Glomerular endothelial cell (primary cell): Measurements from ENCODE around the gene TRIP6. TPM values are rescaled to one million over a fixed set of nuclear protein-coding genes. Genes with fewer than 3 reads are reported as not detected.
"Not testable (repeated sequence)": the region's sequence is repeated elsewhere in the genome, so short reads cannot be mapped to it uniquely, and the experiment has no call there.

Experiments used
- DNase-seq: peaks from one replicate; pipeline ENCODE4 v3.0.0-alpha.2; 2011; ENCODE audit warnings: low read depth, low spot score; ENCODE audit errors: extremely low read depth
- total RNA-seq: library from RNA; depleted of rRNA; stranded (reverse); fragments of >200 nt; gene quantifications from 2 replicates; pipeline ENCODE4 v1.2.3, GENCODE V29; 2015

Gene TRIP6
- total RNA-seq, 1 donor from 2014 or later: 73.7 TPM

GRCh38 chr7:100837099-100837836 lies 29.9 kb upstream of the TRIP6 start:
- DNase-seq: no peak

DNA sequence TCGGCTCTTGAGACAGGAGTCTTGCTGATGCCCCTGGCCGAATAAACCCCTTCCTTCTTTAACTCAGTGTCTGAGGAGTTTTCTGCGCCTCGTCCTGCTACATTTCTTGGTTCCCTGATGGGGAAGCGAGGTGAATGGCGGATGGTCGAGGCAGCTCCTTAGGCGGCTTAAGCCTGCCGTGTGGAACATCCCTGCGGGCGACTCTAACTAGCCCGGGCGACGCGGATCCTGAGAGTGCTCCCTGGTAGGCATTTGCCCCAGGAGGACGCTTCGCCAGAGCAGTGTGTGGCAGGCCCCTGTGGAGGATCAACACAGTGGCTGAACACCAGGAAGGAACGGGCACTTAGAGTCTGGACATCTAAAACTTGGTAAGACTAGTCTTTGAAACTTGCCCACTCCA lies 27.8 kb upstream of the TRIP6 start:
- DNase-seq: no peak

- DNase-seq: no peak
Observed at GRCh38 chr7:100840470-100841100, 26.6 kb upstream of the TRIP6 start.

GRCh38 chr7:100847360-100847759 lies 19.8 kb upstream of the TRIP6 start:
- no peak for DNase-seq

GRCh38 chr7:100852048-100852872 lies 14.9 kb upstream of the TRIP6 start, which contains the start of gene SLC12A9:
TSS of gene SLC12A9 (plus strand) at chr7:100852713. CDS start at chr7:100854198, 1,485 bp downstream.
- DNase-seq: no peak

GRCh38 chr7:100854146-100854895 lies 12.9 kb upstream of the TRIP6 start:
- DNase-seq: no peak

DNA sequence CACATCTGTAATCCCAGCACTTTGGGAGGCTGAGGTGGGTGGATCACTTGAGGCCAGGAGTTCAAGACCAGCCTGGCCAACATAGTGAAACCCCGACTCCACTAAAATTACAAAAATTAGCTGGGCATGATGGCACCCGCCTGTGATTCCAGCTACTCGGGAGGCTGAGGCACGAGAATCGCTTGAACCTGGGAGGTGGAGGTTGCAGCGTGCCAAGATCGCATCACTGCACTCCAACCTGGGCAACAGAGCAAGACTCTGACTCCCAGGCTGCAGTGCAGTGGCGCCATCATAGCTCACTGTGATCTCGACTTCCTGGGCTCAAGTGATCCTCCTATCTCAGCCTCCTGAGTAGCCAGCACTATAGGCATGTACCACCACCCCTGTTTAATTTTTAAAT lies 12.3 kb upstream of the TRIP6 start:
- not testable (repeated sequence) for DNase-seq

GRCh38 chr7:100855515-100855914 lies 11.7 kb upstream of the TRIP6 start:
- DNase-seq: no peak

- no peak for DNase-seq
Observed at GRCh38 chr7:100856871-100857282, 10.3 kb upstream of the TRIP6 start.

DNA sequence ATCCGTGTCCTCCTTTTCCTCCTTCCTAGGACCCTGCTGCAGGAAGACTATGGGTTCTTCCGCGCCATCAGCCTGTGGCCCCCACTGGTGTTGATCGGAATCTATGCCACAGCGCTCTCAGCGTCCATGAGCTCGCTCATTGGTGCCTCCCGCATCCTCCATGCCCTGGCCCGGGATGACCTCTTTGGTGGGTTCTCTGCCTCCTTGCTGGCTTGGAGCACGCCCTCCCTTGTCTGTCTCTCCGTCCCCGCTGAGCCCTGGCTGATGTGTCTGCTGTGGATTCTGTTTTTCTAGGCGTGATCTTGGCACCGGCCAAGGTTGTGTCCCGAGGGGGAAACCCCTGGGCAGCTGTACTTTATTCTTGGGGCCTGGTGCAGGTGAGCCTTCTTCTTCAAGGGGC lies 7.3 kb upstream of the TRIP6 start:
- DNase-seq: no peak

DNA sequence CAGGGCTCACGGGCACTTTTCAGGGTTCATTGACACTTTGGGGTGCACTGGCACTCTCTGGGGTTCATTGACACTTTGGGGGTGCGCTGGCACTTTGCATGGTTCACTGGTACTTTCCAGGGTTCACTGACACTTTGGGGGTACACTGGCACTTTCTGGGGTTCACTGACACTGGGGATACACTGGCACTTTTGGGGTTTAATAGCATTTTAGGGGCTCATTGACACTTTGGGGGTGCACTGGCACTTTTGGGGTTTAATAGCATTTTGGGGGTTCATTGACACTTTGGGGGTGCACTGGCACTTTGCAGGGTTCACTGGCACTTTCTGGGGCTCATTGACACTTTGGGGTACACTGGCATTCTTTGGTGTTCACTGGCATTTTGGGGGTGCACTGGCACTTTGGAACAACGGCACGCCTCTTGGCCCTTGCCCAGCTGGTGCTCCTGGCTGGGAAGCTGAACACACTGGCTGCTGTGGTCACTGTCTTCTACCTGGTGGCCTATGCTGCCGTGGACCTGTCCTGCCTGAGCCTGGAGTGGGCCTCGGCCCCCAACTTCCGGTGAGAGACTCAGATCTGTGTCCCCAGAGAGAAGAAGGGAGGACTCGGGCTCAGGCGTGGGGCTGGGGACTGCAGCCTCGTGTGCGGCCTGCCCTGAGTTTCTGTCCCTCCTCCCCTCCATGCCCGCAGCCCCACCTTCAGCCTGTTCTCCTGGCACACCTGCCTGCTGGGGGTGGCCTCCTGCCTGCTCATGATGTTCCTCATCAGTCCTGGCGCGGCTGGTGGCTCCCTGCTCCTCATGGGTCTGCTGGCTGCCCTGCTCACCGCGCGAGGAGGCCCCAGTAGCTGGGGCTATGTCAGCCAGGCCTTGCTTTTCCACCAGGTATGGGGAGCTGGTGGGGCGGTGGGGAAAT lies 6.2 kb upstream of the TRIP6 start:
- no peak for DNase-seq

GRCh38 chr7:100861616-100861985 lies 5.6 kb upstream of the TRIP6 start:
- no peak for DNase-seq

- DNase-seq: no peak
Observed at GRCh38 chr7:100863406-100863950, 3.7 kb upstream of the TRIP6 start.

GRCh38 chr7:100864263-100864845 lies 2.8 kb upstream of the TRIP6 start:
- no peak for DNase-seq

DNA sequence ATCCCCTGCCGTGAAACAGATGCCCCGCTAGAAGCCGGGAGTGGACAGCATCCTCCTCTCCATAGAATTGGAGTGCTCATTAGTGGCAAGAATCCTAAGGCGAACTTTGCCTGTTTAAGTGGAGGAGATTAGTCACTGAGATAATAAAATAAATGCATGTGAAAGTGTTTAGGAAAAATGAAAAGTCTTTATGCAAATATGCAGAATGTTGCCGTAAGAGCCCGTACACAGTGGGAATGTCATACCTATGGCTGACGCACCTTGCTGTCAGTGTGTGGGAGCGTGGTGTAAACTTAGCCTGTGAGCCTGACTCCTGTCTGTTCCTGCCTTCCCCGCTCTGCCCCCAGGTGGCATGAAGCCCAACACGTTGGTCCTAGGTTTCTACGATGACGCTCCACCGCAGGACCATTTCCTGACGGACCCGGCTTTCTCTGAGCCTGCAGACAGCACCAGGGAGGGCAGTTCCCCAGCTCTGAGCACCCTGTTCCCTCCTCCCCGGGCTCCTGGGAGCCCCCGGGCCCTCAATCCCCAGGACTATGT lies 1.7 kb upstream of the TRIP6 start:
- no peak for DNase-seq

GRCh38 chr7:100865938-100866728 lies 1.1 kb upstream of the TRIP6 start:
- DNase-seq: no peak

DNA sequence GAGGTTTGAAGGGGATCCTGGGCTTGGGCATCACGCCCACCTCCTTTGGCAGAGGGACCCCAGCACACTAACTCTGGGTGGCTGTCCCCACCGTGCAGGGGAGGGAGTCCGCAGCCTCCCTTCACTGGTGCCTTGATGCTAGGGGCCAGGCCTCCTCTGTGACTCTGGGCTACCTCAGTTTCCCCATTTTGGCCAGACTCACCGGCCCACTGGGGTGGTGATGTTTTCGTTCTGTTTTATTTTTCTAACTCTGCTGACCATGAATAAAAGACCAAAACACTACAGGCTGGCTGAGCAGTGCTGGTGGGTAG lies 503 bp upstream of the TRIP6 start:
- DNase-seq: no peak

DNA sequence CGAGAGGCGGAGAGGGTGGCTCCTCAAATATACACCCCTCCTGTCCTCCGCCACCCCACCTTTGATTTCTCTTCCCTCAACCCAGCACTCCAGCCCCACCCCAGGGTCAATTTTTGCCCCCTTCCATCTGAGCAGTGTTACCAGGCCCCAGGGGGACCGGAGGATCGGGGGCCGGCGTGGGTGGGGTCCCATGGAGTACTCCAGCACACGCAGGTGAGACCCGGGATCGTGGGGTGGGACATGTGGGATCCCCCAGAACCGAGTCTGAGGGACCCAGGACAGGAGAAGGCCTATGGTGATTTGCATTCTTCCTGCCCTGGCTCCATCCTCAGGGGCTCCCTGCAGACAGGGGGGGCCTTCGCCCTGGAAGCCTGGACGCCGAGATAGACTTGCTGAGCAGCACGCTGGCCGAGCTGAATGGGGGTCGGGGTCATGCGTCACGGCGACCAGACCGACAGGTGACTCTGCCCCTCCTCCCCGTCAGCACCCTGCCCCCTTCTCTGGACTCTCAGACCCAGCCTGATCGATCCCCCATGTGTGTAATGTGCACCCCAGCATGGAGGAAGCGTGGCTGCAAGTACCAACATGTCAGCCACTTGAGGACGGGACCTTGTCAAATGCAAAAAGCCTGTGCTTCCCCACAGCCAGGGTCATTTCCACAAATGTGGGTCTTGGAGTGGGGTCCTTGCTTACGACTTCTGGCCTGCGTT lies 744 bp downstream of the TRIP6 start:
- no peak for DNase-seq
